Vagina (tissue), 2 donors: Measurements from ENCODE around the gene FAM120AOS. TPM values are rescaled to one million over a fixed set of nuclear protein-coding genes. Genes with fewer than 3 reads are reported as not detected.

Source experiments
- DNase-seq, 2 donors: peaks; one replicate each; pipeline ENCODE4 v3.0.0-alpha.2; 2017; ENCODE audit errors: extremely low spot score in 2 of 2
- H3K27ac ChIP-seq: fragments of 200-600 bp; sonication (generic); one replicate; pipeline ENCODE4 v1.5.1; 2019
- H3K27me3 ChIP-seq: fragments of 200-600 bp; sonication (generic); one replicate; pipeline ENCODE4 v1.5.1; 2019
- H3K36me3 ChIP-seq, 2 donors: fragments of 200-600 bp; sonication (generic); one replicate each; pipeline ENCODE4 v1.5.1; 2017 to 2019
- H3K4me1 ChIP-seq: fragments of 200-600 bp; sonication (generic); one replicate; pipeline ENCODE4 v1.5.1; 2019
- H3K4me3 ChIP-seq, 2 donors: fragments of 200-600 bp; sonication (generic); 1 replicate in 1 of 2; 2 replicates in 1 of 2; pipeline ENCODE4 v1.5.1; 2016 to 2019
- H3K9me3 ChIP-seq: fragments of 200-600 bp; sonication (generic); one replicate; pipeline ENCODE4 v1.5.1; 2019
- POLR2A ChIP-seq, 2 donors: fragments of 450-650 bp; IDR thresholded peaks; one replicate each; pipeline ENCODE4 v1.6.1; 2017; ENCODE audit warnings: antibody characterized with exemption in 2 of 2, mild to moderate bottlenecking in 2 of 2, moderate library complexity in 2 of 2
- POLR2AphosphoS5 ChIP-seq, 2 donors: sonication (generic); formaldehyde crosslinking; IDR thresholded peaks; one replicate each; pipeline ENCODE4 v1.9.0; 2017; ENCODE audit warnings: antibody characterized with exemption in 2 of 2, mild to moderate bottlenecking in 2 of 2, low read depth in 1 of 2; ENCODE audit not compliant: insufficient read depth in 1 of 2
- intact Hi-C: fragments of 100-400 bp; cut with DNase I; formaldehyde crosslinking; loops from one replicate; pipeline ENCODE4 v1.15.1; 2023
- total RNA-seq: library from RNA; depleted of rRNA; stranded (reverse); fragments of >200 nt; gene quantifications from one replicate; pipeline ENCODE4 v1.2.3, GENCODE V29; 2016
- TF ChIP-seq, protein P1 (sequence below), 3 experiments: fragments of 450-650 bp in 2 of 3; fragments of 200-600 bp in 1 of 3; sonication (generic) in 1 of 3; IDR thresholded peaks; one replicate each; pipeline ENCODE4 v1.5.1; 2017 to 2019; ENCODE audit warnings: antibody characterized with exemption in 3 of 3, mild to moderate bottlenecking in 2 of 3, moderate library complexity in 2 of 3

FAM120AOS gene
- total RNA-seq, 1 donor from 2014 or later, result 41.5 TPM

DNA sequence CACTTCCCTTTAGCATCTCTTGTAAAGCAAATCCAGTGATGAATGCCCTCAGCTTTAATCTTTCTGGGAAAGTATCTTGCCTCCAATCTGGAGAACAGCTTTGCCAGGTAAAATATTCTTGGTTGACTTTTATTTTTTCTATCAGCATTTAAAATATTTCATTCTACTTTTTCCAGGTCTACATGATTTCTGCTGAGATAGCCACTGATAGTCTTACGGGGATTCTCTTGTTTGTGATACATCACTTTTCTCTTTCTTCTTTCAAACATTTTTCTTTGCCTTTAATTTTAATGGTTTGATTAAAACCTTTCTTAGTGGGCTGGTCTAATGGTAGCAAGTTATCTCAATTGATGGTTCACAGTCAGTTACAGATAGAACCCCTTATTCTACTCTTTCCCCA, 35.8 kb downstream of the FAM120AOS start:
- H3K36me3 ChIP-seq, result no peaks in the 10 kb centered on the region
- no peak for DNase-seq
- no peak for TF ChIP-seq POLR2A (IDR thresholded peaks at IDR 0.05)
- TF ChIP-seq POLR2AphosphoS5 (IDR thresholded peaks at IDR 0.05; ENCODE audit: insufficient read depth in 1 of 2, low read depth in 1 of 2), result no peak
- TF ChIP-seq, protein P1, sequence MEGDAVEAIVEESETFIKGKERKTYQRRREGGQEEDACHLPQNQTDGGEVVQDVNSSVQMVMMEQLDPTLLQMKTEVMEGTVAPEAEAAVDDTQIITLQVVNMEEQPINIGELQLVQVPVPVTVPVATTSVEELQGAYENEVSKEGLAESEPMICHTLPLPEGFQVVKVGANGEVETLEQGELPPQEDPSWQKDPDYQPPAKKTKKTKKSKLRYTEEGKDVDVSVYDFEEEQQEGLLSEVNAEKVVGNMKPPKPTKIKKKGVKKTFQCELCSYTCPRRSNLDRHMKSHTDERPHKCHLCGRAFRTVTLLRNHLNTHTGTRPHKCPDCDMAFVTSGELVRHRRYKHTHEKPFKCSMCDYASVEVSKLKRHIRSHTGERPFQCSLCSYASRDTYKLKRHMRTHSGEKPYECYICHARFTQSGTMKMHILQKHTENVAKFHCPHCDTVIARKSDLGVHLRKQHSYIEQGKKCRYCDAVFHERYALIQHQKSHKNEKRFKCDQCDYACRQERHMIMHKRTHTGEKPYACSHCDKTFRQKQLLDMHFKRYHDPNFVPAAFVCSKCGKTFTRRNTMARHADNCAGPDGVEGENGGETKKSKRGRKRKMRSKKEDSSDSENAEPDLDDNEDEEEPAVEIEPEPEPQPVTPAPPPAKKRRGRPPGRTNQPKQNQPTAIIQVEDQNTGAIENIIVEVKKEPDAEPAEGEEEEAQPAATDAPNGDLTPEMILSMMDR (IDR thresholded peaks at IDR 0.05), result no peak
- H3K4me3 ChIP-seq, result no peak overlapping the region
- no peaks in the 10 kb centered on the region for H3K27me3 ChIP-seq
- no peak overlapping the region for H3K27ac ChIP-seq
- no peaks in the 10 kb centered on the region for H3K4me1 ChIP-seq
- intact Hi-C loops, result no loop called here
- peaks cover 10% of the 10 kb centered on the region for H3K9me3 ChIP-seq

GRCh38 chr9:93416530-93417235, 36.7 kb downstream of the FAM120AOS start:
- Histone ChIP-seq H3K9me3 (peaks cover 10% of the 10 kb centered on the region), H3K4me3 (no peak overlapping the region), H3K36me3 (no peaks in the 10 kb centered on the region), H3K27ac (no peak overlapping the region), H3K4me1 (no peaks in the 10 kb centered on the region), H3K27me3 (no peaks in the 10 kb centered on the region)
- TF ChIP-seq, protein P1 (IDR thresholded peaks at IDR 0.05), result no peak
- TF ChIP-seq POLR2A (IDR thresholded peaks at IDR 0.05) (no peak), POLR2AphosphoS5 (IDR thresholded peaks at IDR 0.05; ENCODE audit: insufficient read depth in 1 of 2, low read depth in 1 of 2) (no peak)
- intact Hi-C loops, result no loop called here
- no peak for DNase-seq

GRCh38 chr9:93415176-93415690, 38.1 kb downstream of the FAM120AOS start:
- H3K36me3 ChIP-seq, result no peaks in the 10 kb centered on the region
- TF ChIP-seq POLR2AphosphoS5 (IDR thresholded peaks at IDR 0.05; ENCODE audit: insufficient read depth in 1 of 2, low read depth in 1 of 2) (no peak), POLR2A (IDR thresholded peaks at IDR 0.05) (no peak)
- TF ChIP-seq, protein P1 (IDR thresholded peaks at IDR 0.05), result no peak
- intact Hi-C loops, result no loop called here
- H3K9me3 ChIP-seq, result peaks cover 10% of the 10 kb centered on the region
- H3K4me3 ChIP-seq, result no peak overlapping the region
- DNase-seq, result no peak
- no peaks in the 10 kb centered on the region for H3K4me1 ChIP-seq
- H3K27ac ChIP-seq, result no peak overlapping the region
- no peaks in the 10 kb centered on the region for H3K27me3 ChIP-seq

- no peaks in the 10 kb centered on the region for H3K27me3 ChIP-seq
- no peak overlapping the region for H3K4me3 ChIP-seq
- intact Hi-C loops, result no loop called here
- TF ChIP-seq, protein P1 (IDR thresholded peaks at IDR 0.05), result no peak
- TF ChIP-seq POLR2A (IDR thresholded peaks at IDR 0.05) (no peak), POLR2AphosphoS5 (IDR thresholded peaks at IDR 0.05; ENCODE audit: insufficient read depth in 1 of 2, low read depth in 1 of 2) (no peak)
- no peaks in the 10 kb centered on the region for H3K4me1 ChIP-seq
- H3K9me3 ChIP-seq, result peaks cover under 1% of the 10 kb centered on the region
- H3K36me3 ChIP-seq, result no peaks in the 10 kb centered on the region
- no peak for DNase-seq
- no peak overlapping the region for H3K27ac ChIP-seq
These were observed 39.9 kb downstream of the FAM120AOS start for GRCh38 chr9:93413530-93413929.

- intact Hi-C loops, result no loop called here
- no peak overlapping the region for H3K27ac ChIP-seq
- H3K27me3 ChIP-seq, result no peaks in the 10 kb centered on the region
- H3K9me3 ChIP-seq, result no peaks in the 10 kb centered on the region
- no peak for TF ChIP-seq POLR2A (IDR thresholded peaks at IDR 0.05)
- TF ChIP-seq POLR2AphosphoS5 (IDR thresholded peaks at IDR 0.05; ENCODE audit: insufficient read depth in 1 of 2, low read depth in 1 of 2), result no peak
- TF ChIP-seq, protein P1 (IDR thresholded peaks at IDR 0.05), result no peak
- no peaks in the 10 kb centered on the region for H3K36me3 ChIP-seq
- DNase-seq, result no peak
- H3K4me3 ChIP-seq, result no peak overlapping the region
- H3K4me1 ChIP-seq, result no peaks in the 10 kb centered on the region
These were observed 47.0 kb downstream of the FAM120AOS start for GRCh38 chr9:93406371-93406770.
